ENCODE results near the gene SGF29. TPM values are rescaled to one million over a fixed set of nuclear protein-coding genes. Genes with fewer than 3 reads are reported as not detected.

The SGF29 gene
- total and polyA plus RNA-seq, 9 of the 15 experiments (the other 6 are each of a cell fraction or from before 2014, with no cell fraction given) = 2.6 to 36.1 (median 21.2) TPM

- DNase-seq (ENCODE audit: extremely low read depth in 1 of 4, low spot score in 3 of 4) = no peak
- Histone ChIP-seq H3K27ac (ENCODE audit: extremely low read depth, low read depth, low read length) (no peak overlapping the region), H2AFZ (ENCODE audit: low read depth, low read length) (peak overlapping the region; percentile 62), H3K4me1 (replicated peaks in 1 of 2; ENCODE audit: control insufficient read depth in 2 of 2, insufficient read depth in 2 of 2, low read length in 2 of 2) (peaks cover 9 to 13% of the 10 kb centered on the region in 2 experiments; a peak in 4 of 5 replicates), H3K27me3 (ENCODE audit: control insufficient read depth in 2 of 2, insufficient read depth in 2 of 2, low read length in 2 of 2) (no peaks in the 10 kb centered on the region), H3K79me2 (ENCODE audit: control insufficient read depth, insufficient read depth, low read length) (no peaks in the 10 kb centered on the region), H4K20me1 (replicated peaks; ENCODE audit: control insufficient read depth, insufficient read depth, low read length) (no peaks in the 10 kb centered on the region), H3K9me1 (ENCODE audit: control insufficient read depth, insufficient read depth, low read length) (no peaks in the 10 kb centered on the region), H3K9me3 (replicated peaks; ENCODE audit: control insufficient read depth, insufficient read depth, low read depth, low read length) (no peaks in the 10 kb centered on the region), H3K36me3 (ENCODE audit: control insufficient read depth, insufficient read depth, low read length) (no peaks in the 10 kb centered on the region), H3K4me2 (ENCODE audit: insufficient read depth, low read length) (peak overlapping the region; percentile 3; the same call in 1 of the 2 replicates), H3K9ac (ENCODE audit: insufficient read depth in 1 of 2, low read depth in 2 of 2, low read length in 2 of 2) (peak overlapping the region in 1 of 2 experiments; percentile 50; a peak in 1 of 4 replicates), H3K4me3 (no peak overlapping the region)
- WGBS (ENCODE audit: insufficient coverage, low coverage, missing lambda C conversion rate) = 60% methylated on average over 10 of the region's 13 CpGs
- intact Hi-C loops (cut with micrococcal nuclease) = no loop called here
- FAIRE-seq = no peak
- in situ Hi-C loops (cut with MboI) = loop anchor here (25.0 kb wide), 2 partner anchors 174 to 949 kb away; partner anchors contain the start of gene EIF3C
- no TSS peak for BruUV-seq (replicated peaks)
- ATAC-seq = no peak
- POLR2A ChIA-PET = no interaction called here
- CTCF ChIA-PET (ENCODE audit: low intra/inter-chr PET ratio) = no interaction called here
- TF ChIP-seq GTF2E2 (tag; IDR thresholded peaks at IDR 0.05) (0 out of 2 replicates have a peak, but pooled peaks have one; percentile 43), KLF13 (tag; IDR thresholded peaks at IDR 0.05; ENCODE audit: borderline replicate concordance, low read depth) (no peak)
Observed at GRCh38 chr16:28537964-28538732, 15.6 kb upstream of the SGF29 start.
